HepG2 (cell line): Measurements from ENCODE around the gene ZBTB7B. TPM values are rescaled to one million over a fixed set of nuclear protein-coding genes. Genes with fewer than 3 reads are reported as not detected.

Source experiments
- CBX2 ChIP-seq, 2 experiments: fragments of 200-600 bp in 1 of 2; sonication (generic); formaldehyde crosslinking in 1 of 2; IDR thresholded peaks; 2 replicates each; pipeline versions ENCODE4 v1.7.0 to v1.8.1; 2018 to 2022; ENCODE audit warnings: low read depth in 2 of 2, low read length in 1 of 2, mild to moderate bottlenecking in 1 of 2, missing genetic modification reagents in 1 of 2
- HMGXB3 ChIP-seq: sonication (generic); formaldehyde crosslinking; IDR thresholded peaks from 2 replicates; pipeline ENCODE4 v1.4.0; 2020; ENCODE audit warnings: missing genetic modification reagents, borderline replicate concordance
- KDM5B ChIP-seq: sonication (generic); formaldehyde crosslinking; IDR thresholded peaks from 2 replicates; pipeline ENCODE4 v1.4.0; 2020; ENCODE audit warnings: missing genetic modification reagents, mild to moderate bottlenecking, borderline replicate concordance
- NFIC ChIP-seq: IDR thresholded peaks from 2 replicates; pipeline ENCODE4 v1.6.1; 2012; ENCODE audit warnings: mild to moderate bottlenecking, low read length, inconsistent platforms
- PHF21A ChIP-seq: sonication (generic); formaldehyde crosslinking; IDR thresholded peaks from 2 replicates; pipeline ENCODE4 v1.5.0; 2020; ENCODE audit warnings: mild to moderate bottlenecking, missing genetic modification reagents
- RBFOX2 ChIP-seq: fragments of 200-400 bp; formaldehyde crosslinking; IDR thresholded peaks from 2 replicates; pipeline ENCODE4 v1.6.1; 2017; ENCODE audit warnings: low read depth, mild to moderate bottlenecking, low read length
- TEAD3 ChIP-seq: optimal IDR thresholded peaks from 2 replicates; pipeline ENCODE3; 2016; ENCODE audit warnings: borderline replicate concordance
- ZHX2 ChIP-seq, 2 experiments: sonication (generic) in 1 of 2; formaldehyde crosslinking in 1 of 2; IDR thresholded peaks; 2 replicates each; pipeline versions ENCODE4 v1.6.1 to v1.9.0; 2014 to 2022; ENCODE audit warnings: antibody characterized with exemption in 1 of 2, borderline replicate concordance in 1 of 2, inconsistent platforms in 1 of 2, low read depth in 1 of 2, missing genetic modification reagents in 1 of 2
- ZNF501 ChIP-seq: sonication (generic); formaldehyde crosslinking; IDR thresholded peaks from 2 replicates; pipeline ENCODE4 v1.5.1; 2020; ENCODE audit warnings: mild to moderate bottlenecking, moderate library complexity, missing genetic modification reagents
- ZNF83 ChIP-seq: sonication (generic); formaldehyde crosslinking; IDR thresholded peaks from 2 replicates; pipeline ENCODE4 v1.4.0; 2020; ENCODE audit warnings: missing genetic modification reagents, mild to moderate bottlenecking, borderline replicate concordance
- polyA plus RNA-seq, 8 experiments: library from polyadenylated mRNA; depleted of rRNA in 3 of 8; stranded (reverse) in 7 of 8; unstranded in 1 of 8; fragments of >200 nt; fragmentation: Illumina TruSeq in 4 of 8; extraction: Trizol in 4 of 8; gene quantifications; 2 replicates each; pipeline versions ENCODE4 v1.2.1 to v1.2.3, GENCODE V29; 2011 to 2016; ENCODE audit warnings: low read depth in 4 of 8, missing spikeins in 1 of 8, mixed read lengths in 1 of 8; ENCODE audit not compliant: insufficient read depth in 1 of 8
- total RNA-seq, 5 experiments: library from RNA; depleted of rRNA; stranded (reverse); fragments of >200 nt; fragmentation: Illumina TruSeq; extraction: Trizol; gene quantifications; 2 replicates each; pipeline ENCODE4 v1.2.3, GENCODE V29; 2016; ENCODE audit warnings: low read depth in 1 of 5
- TF ChIP-seq, protein P1 (sequence below): sonication (generic); formaldehyde crosslinking; IDR thresholded peaks from 2 replicates; pipeline ENCODE4 v1.8.0; 2022; ENCODE audit warnings: mild to moderate bottlenecking, missing genetic modification reagents, moderate library complexity
- TF ChIP-seq, protein P2 (sequence below): sonication (generic); formaldehyde crosslinking; IDR thresholded peaks from 2 replicates; pipeline ENCODE4 v1.4.0; 2020; ENCODE audit warnings: mild to moderate bottlenecking, low read depth, missing genetic modification reagents

The ZBTB7B gene
- total and polyA plus RNA-seq, 2 of the 13 experiments (the other 11 are each of a cell fraction or from before 2014, with no cell fraction given), result 15.5 to 17.5 TPM

DNA sequence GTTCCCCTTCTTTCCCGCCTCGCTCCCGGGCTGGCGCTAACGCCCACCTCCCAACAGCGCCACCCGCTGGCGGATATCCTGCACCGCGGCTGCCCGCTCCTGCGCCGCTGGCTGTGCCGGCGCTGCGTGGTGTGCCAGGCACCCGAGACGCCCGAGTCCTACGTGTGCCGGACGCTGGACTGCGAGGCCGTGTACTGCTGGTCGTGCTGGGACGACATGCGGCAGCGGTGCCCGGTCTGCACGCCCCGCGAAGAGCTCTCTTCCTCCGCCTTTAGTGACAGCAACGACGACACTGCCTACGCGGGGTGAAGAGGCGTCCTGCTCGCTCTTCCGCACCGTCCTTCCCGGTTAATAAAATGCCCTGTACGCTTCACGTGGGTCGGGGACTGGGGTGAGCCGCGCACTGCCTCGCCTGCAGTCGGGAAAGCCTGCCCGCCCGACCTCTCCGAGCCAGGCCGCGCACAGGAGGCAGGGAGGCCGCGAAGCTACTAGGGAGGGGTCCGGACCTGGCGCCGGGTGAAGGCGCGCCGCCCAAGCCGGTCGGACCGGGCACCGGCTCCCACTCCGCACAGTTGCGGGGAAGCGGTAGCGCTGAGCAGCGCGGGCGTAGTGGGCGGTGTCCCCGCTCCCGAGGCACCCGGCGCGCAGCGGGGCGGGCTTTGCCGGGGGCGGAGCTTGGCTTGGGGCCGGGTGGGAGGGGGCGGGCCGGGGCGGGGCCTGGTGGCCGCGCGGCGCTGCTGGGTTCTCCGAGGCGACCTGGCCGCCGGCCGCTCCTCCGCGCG lies 48.1 kb downstream of the ZBTB7B start, which contains the start of gene ADAM15 (continued):
- TF ChIP-seq ZHX2 (IDR thresholded peaks at IDR 0.05; ENCODE audit: low read depth), result no peak
- TF ChIP-seq ZHX2 (CRISPR knock-in tag; IDR thresholded peaks at IDR 0.05; ENCODE audit: borderline replicate concordance), result no peak
- TF ChIP-seq, protein P1, sequence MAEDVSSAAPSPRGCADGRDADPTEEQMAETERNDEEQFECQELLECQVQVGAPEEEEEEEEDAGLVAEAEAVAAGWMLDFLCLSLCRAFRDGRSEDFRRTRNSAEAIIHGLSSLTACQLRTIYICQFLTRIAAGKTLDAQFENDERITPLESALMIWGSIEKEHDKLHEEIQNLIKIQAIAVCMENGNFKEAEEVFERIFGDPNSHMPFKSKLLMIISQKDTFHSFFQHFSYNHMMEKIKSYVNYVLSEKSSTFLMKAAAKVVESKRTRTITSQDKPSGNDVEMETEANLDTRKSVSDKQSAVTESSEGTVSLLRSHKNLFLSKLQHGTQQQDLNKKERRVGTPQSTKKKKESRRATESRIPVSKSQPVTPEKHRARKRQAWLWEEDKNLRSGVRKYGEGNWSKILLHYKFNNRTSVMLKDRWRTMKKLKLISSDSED, result no peak; the same call in 1 of the 2 replicates
- TF ChIP-seq PHF21A (CRISPR knock-in tag), result 0 out of 2 replicates have a peak, but pooled peaks have one; percentile 40
- TF ChIP-seq HMGXB3 (CRISPR knock-in tag), result no peak
- peak; percentile 94; the same call in 1 of the 2 replicates for TF ChIP-seq KDM5B (CRISPR knock-in tag)
- TF ChIP-seq CBX2 (IDR thresholded peaks at IDR 0.05; ENCODE audit: low read depth, low read length), result no peak
- TF ChIP-seq CBX2 (CRISPR knock-in tag; IDR thresholded peaks at IDR 0.05; ENCODE audit: low read depth), result no peak
- no peak for TF ChIP-seq NFIC
- TF ChIP-seq ZNF501 (CRISPR knock-in tag), result peak; percentile 92
- peak; percentile 33 for TF ChIP-seq TEAD3 (CRISPR knock-in tag)
- peak; percentile 76 for TF ChIP-seq RBFOX2
- TF ChIP-seq, protein P2, sequence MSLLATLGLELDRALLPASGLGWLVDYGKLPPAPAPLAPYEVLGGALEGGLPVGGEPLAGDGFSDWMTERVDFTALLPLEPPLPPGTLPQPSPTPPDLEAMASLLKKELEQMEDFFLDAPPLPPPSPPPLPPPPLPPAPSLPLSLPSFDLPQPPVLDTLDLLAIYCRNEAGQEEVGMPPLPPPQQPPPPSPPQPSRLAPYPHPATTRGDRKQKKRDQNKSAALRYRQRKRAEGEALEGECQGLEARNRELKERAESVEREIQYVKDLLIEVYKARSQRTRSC (CRISPR knock-in tag), result peak; percentile 73; the same call in 1 of the 2 replicates
- TF ChIP-seq ZNF83 (CRISPR knock-in tag), result peak; percentile 75; the same call in 1 of the 2 replicates
